CD4-positive, alpha-beta T cell treated with Interleukin-15 for 1 hour (primary cell): Measurements from ENCODE around the gene RACK1.
"Not testable (repeated sequence)": the region's sequence is repeated elsewhere in the genome, so short reads cannot be mapped to it uniquely, and the experiment has no call there.

ENCODE experiments used
- DNase-seq: peaks from one replicate; pipeline ENCODE4 v3.0.0-alpha.2; 2020

Gene RACK1

DNA sequence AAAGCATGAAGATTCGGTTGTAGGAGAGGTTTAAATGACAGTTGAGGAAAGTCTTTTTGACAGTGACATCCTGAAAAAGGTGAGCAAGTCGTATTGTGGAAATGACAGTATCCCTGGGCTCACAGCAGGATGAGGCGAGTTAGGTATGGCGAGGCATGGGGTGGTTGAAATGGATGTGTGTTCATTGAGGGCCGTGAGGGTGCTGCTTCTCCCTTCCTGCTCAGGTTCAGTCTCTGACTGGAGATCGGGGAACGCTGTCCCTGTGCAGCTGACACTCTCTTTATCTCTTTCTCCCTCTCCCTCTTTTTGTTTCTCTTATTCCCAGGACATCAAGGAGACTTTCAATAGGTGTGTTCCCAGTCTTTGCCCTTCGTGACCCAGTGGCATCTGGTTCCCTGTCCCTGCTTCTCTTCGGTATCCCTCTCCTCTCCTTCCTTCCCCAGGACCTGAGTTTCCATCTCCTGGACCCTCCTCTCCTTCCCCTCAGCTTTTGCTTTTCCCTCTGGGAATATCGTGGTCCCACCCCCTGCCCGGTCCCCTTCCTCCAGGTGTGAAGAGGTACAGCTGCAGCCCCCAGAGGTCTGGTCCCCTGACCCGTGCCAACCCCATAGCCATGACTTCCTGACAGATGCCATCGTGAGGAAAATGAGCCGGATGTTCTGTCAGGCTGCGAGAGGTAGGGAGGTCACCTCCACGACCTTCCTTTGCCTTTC lies 10.5 kb downstream of the RACK1 start:
- DNase-seq: no peak

DNA sequence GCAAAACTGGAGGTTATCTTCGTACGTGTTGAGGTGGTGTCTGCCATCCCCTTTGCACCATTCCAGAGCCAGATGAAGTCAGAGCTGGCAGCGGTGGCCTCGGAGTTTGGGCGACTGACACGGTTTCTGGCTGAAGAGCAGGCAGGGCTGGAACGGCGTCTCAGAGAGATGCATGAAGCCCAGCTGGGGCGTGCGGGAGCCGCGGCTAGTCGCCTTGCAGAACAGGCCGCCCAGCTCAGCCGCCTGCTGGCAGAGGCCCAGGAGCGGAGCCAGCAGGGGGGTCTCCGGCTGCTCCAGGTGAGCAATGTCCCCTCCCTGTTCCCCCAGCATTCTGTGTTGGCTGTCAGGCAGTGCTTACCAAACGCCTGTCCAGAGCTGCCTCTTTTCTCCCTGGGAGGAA lies 11.1 kb downstream of the RACK1 start:
- DNase-seq: no peak

- DNase-seq: no peak
Observed at GRCh38 chr5:181231432-181231831, 12.3 kb downstream of the RACK1 start.

DNA sequence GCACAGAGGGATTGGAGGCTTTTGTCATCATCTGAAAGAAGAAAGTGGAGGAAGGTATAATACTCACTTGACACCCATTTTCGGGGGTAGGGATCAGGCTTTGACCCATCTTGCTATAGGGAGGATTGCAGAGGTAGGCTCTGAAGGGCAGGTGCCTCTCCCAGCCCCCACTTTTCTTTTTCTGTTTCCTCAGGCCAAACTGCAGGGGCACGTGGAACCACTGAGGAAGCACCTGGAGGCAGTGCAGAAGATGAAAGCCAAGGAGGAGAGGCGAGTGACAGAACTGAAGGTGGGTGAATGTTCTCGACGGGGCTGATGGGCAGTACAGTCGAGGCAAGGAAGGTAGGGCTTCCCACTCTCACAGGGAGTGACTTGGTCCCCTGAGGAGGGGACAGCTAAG lies 13.2 kb downstream of the RACK1 start:
- DNase-seq: no peak

DNA sequence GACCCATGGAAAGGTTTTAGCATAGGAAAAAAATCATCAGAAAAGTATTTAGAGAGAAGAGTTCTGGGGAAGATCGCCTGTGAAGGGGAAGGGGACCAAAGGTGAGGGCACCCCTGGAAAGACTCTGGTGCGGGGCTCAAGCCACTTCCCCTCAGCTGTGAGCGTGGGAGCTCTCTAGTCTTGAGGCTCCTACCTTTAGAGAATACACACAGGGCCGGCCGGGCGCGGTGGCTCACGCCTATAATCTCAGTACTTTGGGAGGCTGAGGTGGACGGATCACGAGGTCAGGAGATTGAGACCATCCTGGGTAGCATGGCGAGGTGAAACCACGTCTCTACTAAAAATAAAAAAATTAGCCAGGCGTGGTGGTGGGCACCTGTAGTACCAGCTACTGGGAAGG lies 13.7 kb downstream of the RACK1 start:
- no peak for DNase-seq

DNA sequence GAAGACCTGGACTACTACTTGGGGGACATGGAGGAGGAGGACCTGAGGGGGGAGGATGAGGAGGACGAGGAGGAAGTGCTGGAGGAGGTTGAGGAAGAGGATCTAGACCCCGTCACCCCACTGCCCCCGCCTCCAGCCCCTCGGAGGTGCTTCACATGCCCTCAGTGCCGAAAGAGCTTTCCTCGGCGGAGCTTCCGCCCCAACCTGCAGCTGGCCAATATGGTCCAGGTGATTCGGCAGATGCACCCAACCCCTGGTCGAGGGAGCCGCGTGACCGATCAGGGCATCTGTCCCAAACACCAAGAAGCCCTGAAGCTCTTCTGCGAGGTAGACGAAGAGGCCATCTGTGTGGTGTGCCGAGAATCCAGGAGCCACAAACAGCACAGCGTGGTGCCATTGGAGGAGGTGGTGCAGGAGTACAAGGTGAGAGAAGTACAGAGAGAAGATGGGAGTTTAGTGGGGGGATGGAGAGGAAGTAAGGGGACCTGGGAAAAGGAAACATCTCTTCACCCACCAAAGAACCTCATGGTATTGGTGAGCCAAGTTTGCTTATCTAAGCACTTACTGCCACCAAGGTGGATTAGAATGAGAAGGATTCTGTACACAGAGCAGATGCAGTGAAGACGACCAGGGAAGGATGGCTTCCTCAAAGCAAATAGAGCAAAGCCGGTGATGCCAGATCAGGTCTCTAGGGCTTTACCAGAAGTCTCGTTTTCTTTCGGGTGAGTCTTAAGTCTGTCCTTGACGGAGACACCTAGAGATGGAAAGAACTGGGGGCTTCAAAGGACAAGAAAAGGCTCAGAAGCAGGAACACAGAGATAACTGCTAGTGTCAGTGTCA lies 19.1 kb downstream of the RACK1 start:
- peak; percentile 31 for DNase-seq

DNA sequence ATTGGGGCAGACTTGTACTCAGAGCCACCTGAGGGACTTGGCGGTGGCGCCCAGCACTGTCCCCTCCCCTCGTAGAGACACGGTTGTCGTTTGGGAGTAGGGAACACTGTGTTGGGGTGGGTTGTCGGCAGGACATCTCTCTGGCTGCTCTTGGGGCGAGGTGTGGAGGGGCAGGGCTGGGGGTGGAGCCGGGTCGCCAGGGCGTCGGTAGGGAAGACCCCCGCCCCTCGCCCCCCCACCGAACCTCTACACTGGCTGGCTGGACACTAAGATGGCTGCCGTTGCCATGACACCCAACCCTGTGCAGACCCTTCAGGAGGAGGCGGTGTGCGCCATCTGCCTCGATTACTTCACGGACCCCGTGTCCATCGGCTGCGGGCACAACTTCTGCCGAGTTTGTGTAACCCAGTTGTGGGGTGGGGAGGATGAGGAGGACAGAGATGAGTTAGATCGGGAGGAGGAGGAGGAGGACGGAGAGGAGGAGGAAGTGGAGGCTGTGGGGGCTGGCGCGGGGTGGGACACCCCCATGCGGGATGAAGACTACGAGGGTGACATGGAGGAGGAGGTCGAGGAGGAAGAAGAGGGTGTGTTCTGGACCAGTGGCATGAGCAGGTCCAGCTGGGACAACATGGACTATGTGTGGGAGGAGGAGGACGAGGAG lies 19.8 kb downstream of the RACK1 start:
- no peak for DNase-seq

GRCh38 chr5:181223058-181223728 lies 20.5 kb downstream of the RACK1 start, which contains the start of gene TRIM41:
TRIM41 (plus strand) TSS chr5:181223281; CDS start chr5:181224000, 719 bp downstream.
- DNase-seq: peak; percentile 99

- no peak for DNase-seq
Observed at GRCh38 chr5:181222630-181223057, 21.1 kb downstream of the RACK1 start.

DNA sequence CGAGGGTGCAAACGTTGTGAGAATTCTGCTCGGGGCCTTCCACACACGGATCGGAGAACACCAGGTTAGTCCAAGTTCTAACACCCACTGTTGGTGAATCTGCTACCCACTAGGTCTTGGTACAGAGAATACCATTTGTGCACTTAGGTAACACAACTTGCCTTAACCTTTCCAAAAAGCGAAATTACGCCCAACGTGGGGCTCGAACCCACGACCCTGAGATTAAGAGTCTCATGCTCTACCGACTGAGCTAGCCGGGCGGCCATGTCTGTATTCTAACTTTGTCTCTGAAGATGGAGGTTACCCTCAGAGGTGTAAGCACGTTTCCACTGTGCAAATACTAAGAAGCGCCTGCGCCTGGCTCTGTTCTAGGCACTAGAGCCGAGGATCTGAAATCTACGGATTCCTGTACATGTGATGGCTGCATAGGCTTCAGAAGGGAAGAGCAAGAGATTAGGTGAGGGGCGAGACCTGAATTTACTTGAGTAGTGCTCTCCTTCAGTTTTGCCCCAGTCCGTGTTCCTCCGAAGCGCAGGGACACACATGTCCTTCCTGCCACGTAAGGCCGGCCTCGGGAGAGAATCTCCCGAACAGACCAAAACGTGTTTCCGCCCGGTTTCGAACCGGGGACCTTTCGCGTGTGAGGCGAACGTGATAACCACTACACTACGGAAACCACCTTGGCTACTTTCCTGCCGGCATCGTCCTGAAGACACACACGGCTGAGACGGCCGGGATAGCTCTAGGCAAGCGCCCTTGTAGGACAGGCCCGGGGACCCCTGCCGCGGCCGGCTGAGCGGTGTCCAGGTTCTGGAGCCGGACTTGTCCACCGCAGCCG lies 21.7 kb downstream of the RACK1 start:
- peak; percentile 94 for DNase-seq

- DNase-seq: peak; percentile 70
Observed at GRCh38 chr5:181221105-181221791, 22.5 kb downstream of the RACK1 start.

GRCh38 chr5:181220178-181220515 lies 23.6 kb downstream of the RACK1 start:
- no peak for DNase-seq

GRCh38 chr5:181219262-181220177 lies 24.2 kb downstream of the RACK1 start:
- DNase-seq: no peak

GRCh38 chr5:181218795-181219124 lies 24.9 kb downstream of the RACK1 start:
- no peak for DNase-seq

DNA sequence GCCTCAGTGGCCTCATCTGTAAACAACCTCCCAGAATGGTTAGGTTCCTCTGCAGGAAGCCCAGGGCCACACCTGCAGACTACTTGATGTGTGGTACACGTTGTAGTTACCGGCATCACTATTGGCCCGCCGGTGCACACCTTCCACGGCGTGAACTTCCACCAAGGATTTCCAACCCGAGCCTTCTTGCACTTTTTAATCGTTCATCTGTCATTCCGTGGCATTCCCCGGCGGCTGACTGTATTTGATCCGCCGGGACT lies 26.0 kb downstream of the RACK1 start:
- no peak for DNase-seq

DNA sequence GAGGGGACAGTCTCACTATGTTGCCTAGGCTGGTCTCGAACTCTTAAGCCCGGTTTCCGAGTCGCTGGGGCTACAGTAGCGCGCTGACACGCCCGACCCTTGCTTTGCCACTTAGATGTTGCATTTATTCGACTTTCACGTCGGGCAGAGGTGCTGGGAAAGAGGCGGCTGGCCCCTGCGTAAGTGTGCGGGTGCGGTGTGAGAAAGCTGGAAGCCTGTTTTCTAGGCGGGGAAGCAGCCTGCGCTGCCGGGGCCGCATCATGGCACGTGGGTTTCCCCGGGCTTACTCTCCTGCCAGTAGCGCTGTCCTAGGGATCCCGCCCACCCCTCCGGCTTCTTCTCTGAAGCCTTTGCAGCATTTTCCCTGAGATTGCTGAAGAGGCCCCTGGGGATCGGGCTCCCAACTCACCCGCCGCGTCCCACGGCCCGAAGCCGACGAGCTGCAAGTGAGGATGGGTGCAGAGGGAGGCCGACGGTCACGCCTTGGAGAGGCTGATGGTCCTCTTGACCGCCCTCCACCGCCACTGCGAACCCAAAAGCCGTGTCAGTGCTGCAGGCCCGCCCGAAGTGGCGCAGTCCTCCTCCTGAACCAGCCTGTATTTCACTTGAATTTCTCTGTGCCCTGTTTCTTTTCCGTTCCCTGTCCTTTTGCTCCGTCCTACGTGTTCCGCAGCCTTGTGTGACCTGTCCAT lies 26.4 kb downstream of the RACK1 start:
- peak; percentile 73 for DNase-seq

GRCh38 chr5:181215997-181216989 lies 27.4 kb downstream of the RACK1 start:
- peak; percentile 29 for DNase-seq

DNA sequence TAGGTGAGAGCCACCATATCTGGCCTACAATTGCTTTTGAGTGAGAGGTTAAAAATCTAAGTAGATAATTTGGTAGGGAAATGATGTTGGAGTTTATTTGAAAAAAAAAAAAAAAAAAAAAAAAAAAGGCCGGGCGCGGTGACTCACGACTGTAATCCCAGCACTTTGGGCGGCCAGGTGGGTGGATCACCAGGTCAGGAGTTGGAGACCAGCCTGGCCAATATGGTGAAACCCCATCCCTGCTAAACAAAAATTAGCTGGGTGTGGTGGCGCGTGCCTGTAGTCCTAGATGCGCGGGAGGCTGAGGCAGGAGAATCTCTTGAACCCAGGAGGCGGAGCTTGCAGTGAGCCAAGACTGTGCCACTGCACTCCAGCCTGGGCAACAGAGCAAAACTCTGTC lies 29.5 kb downstream of the RACK1 start:
- not testable (repeated sequence) for DNase-seq

DNA sequence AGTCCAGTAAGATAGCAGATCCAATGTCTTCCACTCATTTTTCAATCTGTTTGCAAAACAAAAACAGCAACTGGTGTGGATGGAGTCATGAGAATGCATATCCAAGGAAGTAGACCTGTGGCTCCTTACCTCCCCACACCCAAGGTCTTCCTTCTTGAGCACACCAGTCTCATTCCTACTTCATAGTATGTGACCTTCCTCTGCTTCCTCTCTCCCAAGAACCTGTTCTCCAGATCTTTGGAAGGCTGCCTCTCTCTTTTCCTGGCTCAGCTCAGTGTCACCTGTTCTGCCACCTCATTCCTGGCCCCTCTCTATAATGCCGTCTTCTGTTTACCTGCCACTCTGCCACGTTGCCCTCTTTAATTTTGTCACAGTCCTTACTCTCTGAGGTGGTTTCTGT lies 30.8 kb downstream of the RACK1 start:
- DNase-seq: no peak
